ENCODE results near the gene FAM161A. TPM values are rescaled to one million over a fixed set of nuclear protein-coding genes. Genes with fewer than 3 reads are reported as not detected.
"Not testable (repeated sequence)": the region's sequence is repeated elsewhere in the genome, so short reads cannot be mapped to it uniquely, and the experiment has no call there.

Gene FAM161A
- total RNA-seq, 1 donor from 2014 or later = 2.8 TPM

- Histone ChIP-seq H3K36me3 (ENCODE audit: insufficient read depth, low read length) (peaks cover 76% of the 10 kb centered on the region), H3K79me2 (ENCODE audit: insufficient read depth, low read length) (peaks cover 62% of the 10 kb centered on the region), H3K4me1 (ENCODE audit: insufficient read depth, low read length) (no peaks in the 10 kb centered on the region), H3K9ac (ENCODE audit: low read length) (no peak overlapping the region), H4K20me1 (ENCODE audit: insufficient read depth, low read length) (peaks cover 43% of the 10 kb centered on the region), H3K4me3 (ENCODE audit: insufficient read depth, low read depth, low read length) (no peak overlapping the region), H2AFZ (ENCODE audit: low read depth, low read length) (no peak overlapping the region), H3K27ac (ENCODE audit: low read depth, low read length) (no peak overlapping the region), H3K27me3 (ENCODE audit: insufficient read depth, low read length) (no peaks in the 10 kb centered on the region), H3K4me2 (ENCODE audit: low read length) (no peak overlapping the region), H3K9me3 (ENCODE audit: insufficient read depth, low read depth, low read length) (no peaks in the 10 kb centered on the region)
- DNase-seq (ENCODE audit: low read depth) (no peak), FAIRE-seq (no peak)
- H3K4me1 Mint-ChIP-seq (ENCODE audit: low read depth, unreplicated experiment) = no peaks in the 10 kb centered on the region
- no peaks in the 10 kb centered on the region for H3K9me3 Mint-ChIP-seq (ENCODE audit: unreplicated experiment)
- no peak for TF ChIP-seq EZH2 (IDR thresholded peaks at IDR 0.05; ENCODE audit: insufficient read depth, low read length)
- no peak for TF ChIP-seq CTCF (IDR thresholded peaks at IDR 0.05; ENCODE audit: insufficient read depth, low read depth, low read length)
- no peaks in the 10 kb centered on the region for H3K36me3 Mint-ChIP-seq (ENCODE audit: low read depth, unreplicated experiment)
- no peak overlapping the region for H3K4me3 Mint-ChIP-seq (ENCODE audit: unreplicated experiment)
- no peak overlapping the region for H3K27ac Mint-ChIP-seq (ENCODE audit: unreplicated experiment)
- no peaks in the 10 kb centered on the region for H3K27me3 Mint-ChIP-seq (ENCODE audit: low read depth, unreplicated experiment)
Observed at GRCh38 chr2:61878761-61879160, 24.9 kb upstream of the FAM161A start.

GRCh38 chr2:61877571-61878245 lies 23.8 kb upstream of the FAM161A start:
- TF ChIP-seq CTCF (IDR thresholded peaks at IDR 0.05; ENCODE audit: insufficient read depth, low read depth, low read length) = no peak
- TF ChIP-seq EZH2 (IDR thresholded peaks at IDR 0.05; ENCODE audit: insufficient read depth, low read length) = no peak

GRCh38 chr2:61876400-61876799 lies 22.5 kb upstream of the FAM161A start:
- Histone ChIP-seq H3K36me3 (ENCODE audit: insufficient read depth, low read length) (peaks cover 73% of the 10 kb centered on the region), H3K4me2 (ENCODE audit: low read length) (no peak overlapping the region), H3K79me2 (ENCODE audit: insufficient read depth, low read length) (peaks cover 49% of the 10 kb centered on the region), H3K27me3 (ENCODE audit: insufficient read depth, low read length) (no peaks in the 10 kb centered on the region), H2AFZ (ENCODE audit: low read depth, low read length) (no peak overlapping the region), H3K27ac (ENCODE audit: low read depth, low read length) (no peak overlapping the region), H3K4me3 (ENCODE audit: insufficient read depth, low read depth, low read length) (no peak overlapping the region), H3K9me3 (ENCODE audit: insufficient read depth, low read depth, low read length) (no peaks in the 10 kb centered on the region), H4K20me1 (ENCODE audit: insufficient read depth, low read length) (peaks cover 40% of the 10 kb centered on the region), H3K4me1 (ENCODE audit: insufficient read depth, low read length) (no peaks in the 10 kb centered on the region), H3K9ac (ENCODE audit: low read length) (no peak overlapping the region)
- Mint-ChIP-seq H3K4me1 (ENCODE audit: low read depth, unreplicated experiment) (no peaks in the 10 kb centered on the region), H3K4me3 (ENCODE audit: unreplicated experiment) (no peak overlapping the region), H3K27ac (ENCODE audit: unreplicated experiment) (no peak overlapping the region), H3K9me3 (ENCODE audit: unreplicated experiment) (no peaks in the 10 kb centered on the region), H3K36me3 (ENCODE audit: low read depth, unreplicated experiment) (peaks cover 4% of the 10 kb centered on the region), H3K27me3 (ENCODE audit: low read depth, unreplicated experiment) (no peaks in the 10 kb centered on the region)
- no peak for FAIRE-seq
- no peak for DNase-seq (ENCODE audit: low read depth)
- TF ChIP-seq EZH2 (IDR thresholded peaks at IDR 0.05; ENCODE audit: insufficient read depth, low read length) (no peak), CTCF (IDR thresholded peaks at IDR 0.05; ENCODE audit: insufficient read depth, low read depth, low read length) (no peak)

More at GRCh38 chr2:61877571-61878245, 23.8 kb upstream of the FAM161A start:
- Histone ChIP-seq H4K20me1 (ENCODE audit: insufficient read depth, low read length) (peaks cover 34% of the 10 kb centered on the region), H3K79me2 (ENCODE audit: insufficient read depth, low read length) (peaks cover 58% of the 10 kb centered on the region), H3K4me2 (ENCODE audit: low read length) (no peak overlapping the region), H3K4me1 (ENCODE audit: insufficient read depth, low read length) (no peaks in the 10 kb centered on the region), H3K36me3 (ENCODE audit: insufficient read depth, low read length) (peaks cover 73% of the 10 kb centered on the region), H3K27ac (ENCODE audit: low read depth, low read length) (no peak overlapping the region), H2AFZ (ENCODE audit: low read depth, low read length) (no peak overlapping the region), H3K27me3 (ENCODE audit: insufficient read depth, low read length) (no peaks in the 10 kb centered on the region), H3K9me3 (ENCODE audit: insufficient read depth, low read depth, low read length) (no peaks in the 10 kb centered on the region), H3K4me3 (ENCODE audit: insufficient read depth, low read depth, low read length) (no peak overlapping the region), H3K9ac (ENCODE audit: low read length) (no peak overlapping the region)
- peaks cover 3% of the 10 kb centered on the region for H3K36me3 Mint-ChIP-seq (ENCODE audit: low read depth, unreplicated experiment)
- no peaks in the 10 kb centered on the region for H3K9me3 Mint-ChIP-seq (ENCODE audit: unreplicated experiment)
- H3K27me3 Mint-ChIP-seq (ENCODE audit: low read depth, unreplicated experiment) = no peaks in the 10 kb centered on the region
- no peak for DNase-seq (ENCODE audit: low read depth)
- H3K4me1 Mint-ChIP-seq (ENCODE audit: low read depth, unreplicated experiment) = no peaks in the 10 kb centered on the region
- H3K27ac Mint-ChIP-seq (ENCODE audit: unreplicated experiment) = no peak overlapping the region
- H3K4me3 Mint-ChIP-seq (ENCODE audit: unreplicated experiment) = no peak overlapping the region
- FAIRE-seq = no peak

- H3K9me3 ChIP-seq (ENCODE audit: insufficient read depth, low read depth, low read length); H3K79me2 ChIP-seq (ENCODE audit: insufficient read depth, low read length); H3K27me3 Mint-ChIP-seq (ENCODE audit: low read depth, unreplicated experiment); DNase-seq (ENCODE audit: low read depth); H3K9ac ChIP-seq (ENCODE audit: low read length); FAIRE-seq; H3K4me1 ChIP-seq (ENCODE audit: insufficient read depth, low read length); H3K4me3 Mint-ChIP-seq (ENCODE audit: unreplicated experiment); H3K27me3 ChIP-seq (ENCODE audit: insufficient read depth, low read length); H3K27ac ChIP-seq (ENCODE audit: low read depth, low read length); H3K4me1 Mint-ChIP-seq (ENCODE audit: low read depth, unreplicated experiment); H3K4me2 ChIP-seq (ENCODE audit: low read length); H2AFZ ChIP-seq (ENCODE audit: low read depth, low read length); H3K4me3 ChIP-seq (ENCODE audit: insufficient read depth, low read depth, low read length); H3K9me3 Mint-ChIP-seq (ENCODE audit: unreplicated experiment); H3K27ac Mint-ChIP-seq (ENCODE audit: unreplicated experiment): not testable (repeated sequence)
- Histone ChIP-seq H4K20me1 (ENCODE audit: insufficient read depth, low read length) (peaks cover 15% of the 10 kb centered on the region), H3K36me3 (ENCODE audit: insufficient read depth, low read length) (peaks cover 44% of the 10 kb centered on the region)
- H3K36me3 Mint-ChIP-seq (ENCODE audit: low read depth, unreplicated experiment) = peaks cover 34% of the 10 kb centered on the region
Observed at GRCh38 chr2:61866482-61867089, 12.7 kb upstream of the FAM161A start.
